AG10803 (cell line): ENCODE data around the gene LRRN3.

Experiments
- DNase-seq: peaks from one replicate; pipeline ENCODE4 v3.0.0; 2010; ENCODE audit warnings: low read depth
- H3K4me3 ChIP-seq: 2 replicates; pipeline ENCODE4 v1.5.1; 2011; ENCODE audit warnings: mild to moderate bottlenecking, low read length, control low read depth
- CTCF ChIP-seq: conservative IDR thresholded peaks from 2 replicates; pipeline ENCODE4 v1.5.1; 2011; ENCODE audit warnings: mild to moderate bottlenecking, low read length, control low read depth, inconsistent platforms

Gene LRRN3

GRCh38 chr7:111112439-111112838 is 21.5 kb downstream of the LRRN3 start:
- H3K4me3 ChIP-seq, result no peak overlapping the region
- DNase-seq, result peak; percentile 10
- TF ChIP-seq CTCF, result no peak

- TF ChIP-seq CTCF, result no peak
- DNase-seq, result peak; percentile 52
- no peak overlapping the region for H3K4me3 ChIP-seq
Measured at GRCh38 chr7:111113263-111114017, 22.5 kb downstream of the LRRN3 start.

GRCh38 chr7:111115966-111116365 is 25.0 kb downstream of the LRRN3 start:
- H3K4me3 ChIP-seq, result no peak overlapping the region
- TF ChIP-seq CTCF, result no peak
- no peak for DNase-seq

GRCh38 chr7:111126987-111127386 is 36.1 kb downstream of the LRRN3 start:
- TF ChIP-seq CTCF, result no peak
- peak; percentile 18 for DNase-seq
- H3K4me3 ChIP-seq, result no peak overlapping the region

GRCh38 chr7:111129435-111129834 is 38.5 kb downstream of the LRRN3 start:
- no peak for TF ChIP-seq CTCF
- no peak for DNase-seq
- H3K4me3 ChIP-seq, result no peak overlapping the region

- no peak for DNase-seq
- no peak for TF ChIP-seq CTCF
Measured at GRCh38 chr7:111132833-111133232, 41.9 kb downstream of the LRRN3 start.

More at GRCh38 chr7:111132833-111133232, 41.9 kb downstream of the LRRN3 start:
- H3K4me3 ChIP-seq, result no peak overlapping the region
